Stromal cell of bone marrow (primary cell): ENCODE measurements around the gene SAPCD2.

Experiments used
- DNase-seq: peaks from one replicate; pipeline ENCODE4 v3.0.0-alpha.2; 2012; ENCODE audit warnings: low read depth

The SAPCD2 gene

GRCh38 chr9:137107312-137107921 lies 37.1 kb upstream of the SAPCD2 start:
- no peak for DNase-seq

- DNase-seq, result no peak
Measured at GRCh38 chr9:137106662-137107250, 36.4 kb upstream of the SAPCD2 start.

- DNase-seq, result no peak
Measured at GRCh38 chr9:137105814-137106661, 35.7 kb upstream of the SAPCD2 start.

GRCh38 chr9:137103206-137103999 lies 33.0 kb upstream of the SAPCD2 start:
- DNase-seq, result no peak

GRCh38 chr9:137099231-137099630 lies 28.9 kb upstream of the SAPCD2 start:
- no peak for DNase-seq

GRCh38 chr9:137097761-137098462 lies 27.6 kb upstream of the SAPCD2 start:
- DNase-seq, result no peak

- DNase-seq, result no peak
Measured at GRCh38 chr9:137096785-137097546, 26.6 kb upstream of the SAPCD2 start.

- no peak for DNase-seq
Measured at GRCh38 chr9:137095664-137096517, 25.5 kb upstream of the SAPCD2 start.

GRCh38 chr9:137089232-137089947 lies 19.0 kb upstream of the SAPCD2 start:
- DNase-seq, result no peak

GRCh38 chr9:137088121-137088520 lies 17.8 kb upstream of the SAPCD2 start:
- no peak for DNase-seq

- DNase-seq, result no peak
Measured at GRCh38 chr9:137087409-137087925, 17.1 kb upstream of the SAPCD2 start.

GRCh38 chr9:137086531-137087408 lies 16.4 kb upstream of the SAPCD2 start, which contains the start of gene MAN1B1:
MAN1B1 (plus strand) TSS chr9:137086985; CDS start chr9:137087000, 15 bp downstream.
- DNase-seq, result peak; percentile 92

GRCh38 chr9:137085920-137086530 lies 15.7 kb upstream of the SAPCD2 start:
- DNase-seq, result peak; percentile 21

GRCh38 chr9:137084526-137084925 lies 14.2 kb upstream of the SAPCD2 start:
- no peak for DNase-seq

GRCh38 chr9:137083394-137084004 lies 13.1 kb upstream of the SAPCD2 start:
- peak; percentile 96 for DNase-seq

- DNase-seq, result no peak
Measured at GRCh38 chr9:137082925-137083290, 12.6 kb upstream of the SAPCD2 start.
